SK-N-DZ (cell line): ENCODE data around the gene CCDC150.
"Not testable (repeated sequence)": the region's sequence is repeated elsewhere in the genome, so short reads cannot be mapped to it uniquely, and the experiment has no call there.

ENCODE experiments used
- DNase-seq: peaks from one replicate; pipeline ENCODE4 v3.0.0-alpha.2; 2015; ENCODE audit warnings: low spot score

The CCDC150 gene

GRCh38 chr2:196635156-196635555 is 4.4 kb upstream of the CCDC150 start:
- no peak for DNase-seq

- no peak for DNase-seq
Measured at GRCh38 chr2:196638765-196639164, 750 bp upstream of the CCDC150 start.

- no peak for DNase-seq
Measured at GRCh38 chr2:196640031-196640548, 575 bp downstream of the CCDC150 start.

- no peak for DNase-seq
Measured at GRCh38 chr2:196649202-196649601, 9.7 kb downstream of the CCDC150 start.

GRCh38 chr2:196651387-196652094 is 12.0 kb downstream of the CCDC150 start:
- no peak for DNase-seq

- DNase-seq: no peak
Measured at GRCh38 chr2:196652869-196653268, 13.4 kb downstream of the CCDC150 start.

- no peak for DNase-seq
Measured at GRCh38 chr2:196653843-196654242, 14.3 kb downstream of the CCDC150 start.

- DNase-seq: no peak
Measured at GRCh38 chr2:196655761-196656160, 16.2 kb downstream of the CCDC150 start.

GRCh38 chr2:196657333-196657732 is 17.8 kb downstream of the CCDC150 start:
- no peak for DNase-seq

GRCh38 chr2:196659844-196660243 is 20.3 kb downstream of the CCDC150 start:
- no peak for DNase-seq

- no peak for DNase-seq
Measured at GRCh38 chr2:196660244-196660643, 20.7 kb downstream of the CCDC150 start.

- DNase-seq: no peak
Measured at GRCh38 chr2:196670342-196670741, 30.8 kb downstream of the CCDC150 start.

- DNase-seq: no peak
Measured at GRCh38 chr2:196675963-196676362, 36.4 kb downstream of the CCDC150 start.

GRCh38 chr2:196677404-196677803 is 37.9 kb downstream of the CCDC150 start:
- DNase-seq: no peak

GRCh38 chr2:196679368-196679767 is 39.9 kb downstream of the CCDC150 start:
- no peak for DNase-seq

GRCh38 chr2:196681510-196681909 is 42.0 kb downstream of the CCDC150 start:
- no peak for DNase-seq

- DNase-seq: no peak
Measured at GRCh38 chr2:196685792-196686191, 46.3 kb downstream of the CCDC150 start.

- not testable (repeated sequence) for DNase-seq
Measured at GRCh38 chr2:196686737-196687136, 47.2 kb downstream of the CCDC150 start.

GRCh38 chr2:196696423-196697079 is 57.0 kb downstream of the CCDC150 start:
- no peak for DNase-seq

GRCh38 chr2:196697825-196698224 is 58.3 kb downstream of the CCDC150 start:
- no peak for DNase-seq

GRCh38 chr2:196702641-196703040 is 63.1 kb downstream of the CCDC150 start:
- DNase-seq: no peak

GRCh38 chr2:196703695-196704094 is 64.2 kb downstream of the CCDC150 start:
- no peak for DNase-seq

- DNase-seq: not testable (repeated sequence)
Measured at GRCh38 chr2:196710056-196710455, 70.5 kb downstream of the CCDC150 start.
